Measurements from ENCODE around the gene GFOD1.

DNA sequence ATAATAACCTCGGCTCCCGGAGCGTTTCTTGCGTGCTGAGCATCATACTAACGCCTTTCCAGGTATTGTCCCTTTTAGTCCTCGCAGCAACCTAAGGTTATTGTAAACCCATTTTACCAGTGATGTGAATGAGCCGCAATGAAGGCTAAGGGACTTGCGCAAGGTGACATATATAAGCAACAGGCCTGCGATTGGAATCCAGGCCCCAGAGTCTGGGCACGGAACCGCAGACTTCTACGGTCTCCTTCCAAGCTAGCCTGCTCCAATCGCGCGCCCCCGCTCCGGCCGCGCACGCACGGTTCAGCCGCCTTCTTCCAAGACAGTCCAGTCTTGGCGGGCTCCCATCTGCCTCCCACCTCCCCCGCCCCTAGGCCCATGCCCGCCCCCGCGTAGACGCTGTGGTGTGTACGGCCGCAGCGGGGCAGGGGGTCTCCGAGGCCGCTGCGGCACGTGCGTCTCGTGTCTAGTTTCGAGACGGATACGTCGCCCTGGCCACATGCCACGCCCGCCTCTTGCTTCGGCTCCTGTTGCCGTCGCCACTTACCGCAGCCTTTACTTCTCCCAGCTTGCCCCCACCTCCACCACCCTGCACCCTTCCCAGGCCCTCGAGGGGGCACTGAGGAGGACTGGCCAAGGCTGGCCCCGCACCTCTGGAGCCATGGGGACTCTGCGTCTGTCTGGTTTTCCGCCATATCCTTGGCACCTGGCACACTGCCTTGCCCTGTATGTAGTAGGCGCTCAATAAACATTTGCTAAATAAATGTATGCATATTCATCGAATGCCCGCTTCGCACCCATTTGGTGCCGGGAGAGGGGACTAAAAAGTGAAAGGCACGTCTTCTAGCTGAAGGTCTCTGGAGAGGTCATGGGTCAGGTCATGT is 855 bp upstream of the GFOD1 start:
- TF ChIP-seq, protein P1, sequence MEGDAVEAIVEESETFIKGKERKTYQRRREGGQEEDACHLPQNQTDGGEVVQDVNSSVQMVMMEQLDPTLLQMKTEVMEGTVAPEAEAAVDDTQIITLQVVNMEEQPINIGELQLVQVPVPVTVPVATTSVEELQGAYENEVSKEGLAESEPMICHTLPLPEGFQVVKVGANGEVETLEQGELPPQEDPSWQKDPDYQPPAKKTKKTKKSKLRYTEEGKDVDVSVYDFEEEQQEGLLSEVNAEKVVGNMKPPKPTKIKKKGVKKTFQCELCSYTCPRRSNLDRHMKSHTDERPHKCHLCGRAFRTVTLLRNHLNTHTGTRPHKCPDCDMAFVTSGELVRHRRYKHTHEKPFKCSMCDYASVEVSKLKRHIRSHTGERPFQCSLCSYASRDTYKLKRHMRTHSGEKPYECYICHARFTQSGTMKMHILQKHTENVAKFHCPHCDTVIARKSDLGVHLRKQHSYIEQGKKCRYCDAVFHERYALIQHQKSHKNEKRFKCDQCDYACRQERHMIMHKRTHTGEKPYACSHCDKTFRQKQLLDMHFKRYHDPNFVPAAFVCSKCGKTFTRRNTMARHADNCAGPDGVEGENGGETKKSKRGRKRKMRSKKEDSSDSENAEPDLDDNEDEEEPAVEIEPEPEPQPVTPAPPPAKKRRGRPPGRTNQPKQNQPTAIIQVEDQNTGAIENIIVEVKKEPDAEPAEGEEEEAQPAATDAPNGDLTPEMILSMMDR (IDR thresholded peaks at IDR 0.05) = no peak
- TF ChIP-seq SIN3A (IDR thresholded peaks at IDR 0.05; ENCODE audit: borderline replicate concordance, insufficient read depth, low read depth, low read length) (no peak), TCF7L2 (IDR thresholded peaks at IDR 0.05; ENCODE audit: low read depth, low read length) (no peak), POLR2AphosphoS5 (IDR thresholded peaks at IDR 0.05; ENCODE audit: low read depth, low read length) (no peak)
- TF ChIP-seq, protein P2, sequence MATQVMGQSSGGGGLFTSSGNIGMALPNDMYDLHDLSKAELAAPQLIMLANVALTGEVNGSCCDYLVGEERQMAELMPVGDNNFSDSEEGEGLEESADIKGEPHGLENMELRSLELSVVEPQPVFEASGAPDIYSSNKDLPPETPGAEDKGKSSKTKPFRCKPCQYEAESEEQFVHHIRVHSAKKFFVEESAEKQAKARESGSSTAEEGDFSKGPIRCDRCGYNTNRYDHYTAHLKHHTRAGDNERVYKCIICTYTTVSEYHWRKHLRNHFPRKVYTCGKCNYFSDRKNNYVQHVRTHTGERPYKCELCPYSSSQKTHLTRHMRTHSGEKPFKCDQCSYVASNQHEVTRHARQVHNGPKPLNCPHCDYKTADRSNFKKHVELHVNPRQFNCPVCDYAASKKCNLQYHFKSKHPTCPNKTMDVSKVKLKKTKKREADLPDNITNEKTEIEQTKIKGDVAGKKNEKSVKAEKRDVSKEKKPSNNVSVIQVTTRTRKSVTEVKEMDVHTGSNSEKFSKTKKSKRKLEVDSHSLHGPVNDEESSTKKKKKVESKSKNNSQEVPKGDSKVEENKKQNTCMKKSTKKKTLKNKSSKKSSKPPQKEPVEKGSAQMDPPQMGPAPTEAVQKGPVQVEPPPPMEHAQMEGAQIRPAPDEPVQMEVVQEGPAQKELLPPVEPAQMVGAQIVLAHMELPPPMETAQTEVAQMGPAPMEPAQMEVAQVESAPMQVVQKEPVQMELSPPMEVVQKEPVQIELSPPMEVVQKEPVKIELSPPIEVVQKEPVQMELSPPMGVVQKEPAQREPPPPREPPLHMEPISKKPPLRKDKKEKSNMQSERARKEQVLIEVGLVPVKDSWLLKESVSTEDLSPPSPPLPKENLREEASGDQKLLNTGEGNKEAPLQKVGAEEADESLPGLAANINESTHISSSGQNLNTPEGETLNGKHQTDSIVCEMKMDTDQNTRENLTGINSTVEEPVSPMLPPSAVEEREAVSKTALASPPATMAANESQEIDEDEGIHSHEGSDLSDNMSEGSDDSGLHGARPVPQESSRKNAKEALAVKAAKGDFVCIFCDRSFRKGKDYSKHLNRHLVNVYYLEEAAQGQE (IDR thresholded peaks at IDR 0.05; ENCODE audit: insufficient read depth in 1 of 2, low read depth in 2 of 2, low read length in 1 of 2) = no peak

All from Panc1 (cell line).